Measurements from ENCODE around the gene AGPAT1.

DNA sequence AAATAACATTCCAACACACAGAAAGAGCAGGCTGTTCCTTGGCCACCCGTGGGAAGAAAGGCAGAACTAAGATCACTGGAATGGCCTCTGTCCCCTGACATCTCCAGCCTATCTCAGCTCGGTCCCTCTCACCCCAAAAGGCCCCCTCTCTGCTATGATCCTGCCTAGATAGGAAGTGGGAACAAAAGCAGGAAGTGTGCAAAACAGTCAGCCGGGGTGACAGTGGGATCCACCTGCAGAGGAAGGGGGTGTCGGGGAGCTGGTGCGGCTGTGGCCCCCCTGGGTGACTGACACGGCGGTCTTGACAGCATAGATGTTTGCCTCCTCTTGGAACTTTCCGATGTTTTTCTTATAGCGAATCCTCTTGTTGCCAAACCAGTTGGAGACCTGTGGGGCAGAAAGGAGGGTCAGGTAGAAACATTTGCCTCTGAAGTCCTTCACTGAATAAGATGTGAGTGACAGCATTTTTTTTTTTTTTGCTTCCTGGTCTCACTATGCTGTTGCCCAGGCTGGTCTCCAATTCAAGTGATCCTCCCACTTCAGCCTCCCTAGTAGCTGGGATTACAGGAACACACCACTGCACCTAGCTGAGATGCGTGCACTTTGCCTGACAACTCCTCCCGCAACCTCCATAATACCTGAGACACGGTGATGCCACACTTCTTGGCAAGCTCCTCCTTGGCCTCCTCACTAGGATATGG is 11.3 kb upstream of the AGPAT1 start:
- TF ChIP-seq CTCF (optimal IDR thresholded peaks at IDR 0.05 in 1 of 3, IDR thresholded peaks at IDR 0.05 in 1 of 3, conservative IDR thresholded peaks at IDR 0.05 in 1 of 3; ENCODE audit: extremely low read depth in 1 of 3, insufficient read depth in 2 of 3, low read length in 3 of 3) (no peak), EZH2 (IDR thresholded peaks at IDR 0.05; ENCODE audit: low read length) (no peak)

Data from keratinocyte (primary cell).